ENCODE results near the gene RBM39.

DNA sequence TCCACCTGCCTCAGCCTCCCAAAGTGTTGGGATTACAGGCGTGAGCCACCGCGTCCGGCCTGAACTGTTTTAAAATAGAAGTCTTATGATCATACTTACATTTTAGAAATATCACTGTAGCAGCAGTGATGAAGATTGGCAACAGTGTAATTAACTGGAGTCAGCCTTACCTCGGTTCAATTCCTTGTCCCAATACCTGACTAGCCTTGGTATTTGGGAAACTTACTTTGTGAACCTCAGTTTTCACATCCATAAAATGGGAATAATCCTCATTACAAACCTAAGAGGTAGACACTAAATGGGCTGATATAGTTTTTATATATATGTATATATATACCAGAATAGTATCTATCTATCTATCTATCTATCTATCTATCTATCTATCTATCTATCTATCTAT is 49.0 kb upstream of the RBM39 start:
- TF ChIP-seq, protein P1, sequence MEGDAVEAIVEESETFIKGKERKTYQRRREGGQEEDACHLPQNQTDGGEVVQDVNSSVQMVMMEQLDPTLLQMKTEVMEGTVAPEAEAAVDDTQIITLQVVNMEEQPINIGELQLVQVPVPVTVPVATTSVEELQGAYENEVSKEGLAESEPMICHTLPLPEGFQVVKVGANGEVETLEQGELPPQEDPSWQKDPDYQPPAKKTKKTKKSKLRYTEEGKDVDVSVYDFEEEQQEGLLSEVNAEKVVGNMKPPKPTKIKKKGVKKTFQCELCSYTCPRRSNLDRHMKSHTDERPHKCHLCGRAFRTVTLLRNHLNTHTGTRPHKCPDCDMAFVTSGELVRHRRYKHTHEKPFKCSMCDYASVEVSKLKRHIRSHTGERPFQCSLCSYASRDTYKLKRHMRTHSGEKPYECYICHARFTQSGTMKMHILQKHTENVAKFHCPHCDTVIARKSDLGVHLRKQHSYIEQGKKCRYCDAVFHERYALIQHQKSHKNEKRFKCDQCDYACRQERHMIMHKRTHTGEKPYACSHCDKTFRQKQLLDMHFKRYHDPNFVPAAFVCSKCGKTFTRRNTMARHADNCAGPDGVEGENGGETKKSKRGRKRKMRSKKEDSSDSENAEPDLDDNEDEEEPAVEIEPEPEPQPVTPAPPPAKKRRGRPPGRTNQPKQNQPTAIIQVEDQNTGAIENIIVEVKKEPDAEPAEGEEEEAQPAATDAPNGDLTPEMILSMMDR (IDR thresholded peaks at IDR 0.05 in 4 of 5, conservative IDR thresholded peaks at IDR 0.05 in 1 of 5), result no peak
- no peak for TF ChIP-seq POLR2A (IDR thresholded peaks at IDR 0.05)

Measured in gastrocnemius medialis (tissue), 4 donors.